Measurements from ENCODE around the gene CENPL.
"Not testable (repeated sequence)": the region's sequence is repeated elsewhere in the genome, so short reads cannot be mapped to it uniquely, and the experiment has no call there.

CENPL gene, protein sequence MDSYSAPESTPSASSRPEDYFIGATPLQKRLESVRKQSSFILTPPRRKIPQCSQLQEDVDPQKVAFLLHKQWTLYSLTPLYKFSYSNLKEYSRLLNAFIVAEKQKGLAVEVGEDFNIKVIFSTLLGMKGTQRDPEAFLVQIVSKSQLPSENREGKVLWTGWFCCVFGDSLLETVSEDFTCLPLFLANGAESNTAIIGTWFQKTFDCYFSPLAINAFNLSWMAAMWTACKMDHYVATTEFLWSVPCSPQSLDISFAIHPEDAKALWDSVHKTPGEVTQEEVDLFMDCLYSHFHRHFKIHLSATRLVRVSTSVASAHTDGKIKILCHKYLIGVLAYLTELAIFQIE

DNA sequence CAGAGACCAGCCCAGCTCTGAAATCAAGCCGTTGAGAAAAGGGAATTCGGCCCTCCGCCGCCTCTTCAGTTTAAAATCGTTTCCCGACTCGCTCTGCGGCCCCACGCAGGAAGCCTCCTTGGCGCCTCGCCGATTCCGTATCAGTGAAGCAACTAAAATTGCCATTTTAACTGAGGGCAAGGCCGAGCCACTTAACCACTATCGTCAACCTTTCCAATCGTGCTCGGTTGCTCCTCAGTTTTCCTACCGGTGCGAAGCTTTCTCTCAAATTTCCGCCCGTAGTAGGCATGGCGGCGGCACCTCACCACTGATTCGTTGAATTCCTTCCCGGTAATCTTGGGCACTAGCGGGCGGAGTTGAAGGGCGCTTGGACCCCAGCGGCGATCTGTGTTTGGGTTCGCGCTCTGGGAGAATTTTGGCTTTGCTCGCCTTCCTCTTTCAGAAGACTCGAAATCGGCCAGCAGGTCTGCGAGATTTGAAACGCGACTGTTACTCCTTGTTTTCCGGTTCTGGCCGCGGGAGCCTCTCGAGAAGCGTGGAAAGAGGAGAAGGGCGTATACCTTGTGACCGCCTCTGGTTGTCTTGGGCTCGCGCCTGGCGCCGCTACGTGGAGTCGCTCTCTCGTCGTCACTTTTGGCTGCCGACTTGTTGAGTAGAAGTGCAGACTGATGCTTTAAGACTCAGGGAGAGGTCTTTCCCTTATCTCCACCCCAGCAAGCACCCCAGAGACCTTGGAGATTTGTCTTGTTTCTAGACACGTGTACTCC lies at the start of gene CENPL, which contains the start of gene DARS2:
TSS of gene CENPL (minus strand) at position 569 of the 767 bp plus-strand sequence. CDS start 13,584 bp downstream, outside the sequence.
TSS of gene DARS2 (plus strand) at position 359 of the 767 bp plus-strand sequence. CDS start 557 bp downstream, outside the sequence.
- peak; percentile 98 for DNase-seq

DNA sequence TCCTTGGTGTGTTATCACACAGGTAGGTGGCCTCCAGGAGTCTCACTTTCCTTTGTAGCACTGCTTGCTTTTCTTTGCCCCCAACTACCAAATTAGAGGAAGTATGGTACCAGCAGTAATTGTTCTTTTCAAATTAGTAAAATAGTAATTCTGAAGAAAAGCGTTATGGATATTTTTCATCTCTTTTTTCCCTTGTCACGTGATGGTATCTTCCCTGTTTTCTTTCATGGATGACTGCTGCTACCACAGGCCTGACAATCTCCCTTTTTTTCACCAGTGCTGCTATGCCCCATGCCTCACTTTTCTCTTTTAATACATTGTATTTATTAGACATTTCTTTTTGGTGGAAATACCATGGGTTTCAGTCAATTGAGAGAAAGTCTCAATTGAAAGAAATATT lies 46.8 kb upstream of the CENPL start:
- DNase-seq: no peak

DNA sequence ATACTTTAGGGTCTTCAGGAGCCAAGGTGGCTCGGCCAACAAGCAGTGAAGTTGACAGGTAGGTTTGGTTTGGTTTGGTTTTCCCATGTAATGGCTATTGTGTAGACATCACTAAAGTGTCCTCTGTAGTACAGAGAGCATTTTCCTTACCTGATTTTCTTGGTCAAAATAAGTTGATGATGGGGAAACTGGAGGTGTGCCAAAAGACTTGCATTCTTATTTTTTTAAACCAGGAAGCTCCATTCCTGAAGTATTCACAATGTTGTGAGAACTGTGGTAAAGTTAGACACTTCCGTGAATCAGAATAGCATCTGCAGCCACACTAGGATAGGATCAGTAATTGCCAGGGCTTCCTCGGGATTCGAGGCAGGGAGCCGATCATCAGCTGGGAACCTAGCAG lies 46.4 kb upstream of the CENPL start:
- DNase-seq: no peak

DNA sequence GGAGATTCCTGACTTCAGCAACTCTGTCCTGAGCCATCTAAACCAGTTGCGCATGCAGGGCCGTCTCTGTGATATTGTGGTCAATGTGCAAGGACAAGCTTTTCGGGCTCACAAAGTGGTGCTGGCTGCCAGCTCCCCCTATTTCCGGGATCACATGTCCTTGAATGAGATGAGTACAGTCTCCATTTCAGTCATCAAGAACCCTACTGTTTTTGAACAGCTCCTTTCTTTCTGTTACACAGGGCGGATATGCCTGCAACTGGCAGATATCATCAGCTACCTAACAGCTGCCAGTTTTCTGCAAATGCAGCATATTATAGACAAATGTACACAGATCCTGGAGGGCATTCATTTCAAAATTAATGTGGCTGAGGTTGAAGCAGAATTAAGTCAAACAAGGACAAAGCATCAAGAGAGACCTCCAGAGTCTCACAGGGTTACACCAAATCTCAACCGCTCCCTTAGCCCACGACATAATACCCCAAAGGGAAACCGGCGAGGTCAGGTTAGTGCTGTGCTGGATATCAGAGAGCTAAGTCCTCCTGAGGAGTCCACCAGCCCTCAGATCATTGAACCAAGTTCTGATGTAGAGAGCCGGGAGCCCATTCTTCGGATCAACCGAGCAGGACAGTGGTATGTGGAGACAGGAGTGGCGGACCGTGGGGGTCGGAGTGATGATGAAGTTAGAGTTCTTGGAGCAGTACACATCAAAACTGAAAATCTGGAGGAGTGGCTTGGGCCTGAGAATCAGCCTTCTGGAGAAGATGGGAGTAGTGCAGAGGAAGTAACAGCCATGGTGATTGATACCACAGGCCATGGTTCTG lies 45.8 kb upstream of the CENPL start:
- DNase-seq: no peak

DNA sequence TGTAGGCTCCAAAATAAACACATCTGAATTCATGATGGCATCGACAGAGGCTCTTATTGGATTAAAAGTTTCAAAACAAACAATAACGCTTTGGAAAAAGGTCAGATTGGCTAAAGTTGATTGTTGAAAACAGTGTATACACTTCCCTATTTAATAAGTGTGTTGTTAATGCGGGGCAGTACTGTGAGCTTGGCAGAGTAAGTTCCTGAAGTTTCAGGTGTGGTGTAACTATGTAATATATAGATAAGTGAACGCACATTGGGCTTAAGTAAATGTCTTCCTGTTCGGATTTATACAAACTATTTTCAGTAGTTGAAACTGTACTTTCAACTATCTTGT lies 44.3 kb upstream of the CENPL start:
- DNase-seq: no peak

DNA sequence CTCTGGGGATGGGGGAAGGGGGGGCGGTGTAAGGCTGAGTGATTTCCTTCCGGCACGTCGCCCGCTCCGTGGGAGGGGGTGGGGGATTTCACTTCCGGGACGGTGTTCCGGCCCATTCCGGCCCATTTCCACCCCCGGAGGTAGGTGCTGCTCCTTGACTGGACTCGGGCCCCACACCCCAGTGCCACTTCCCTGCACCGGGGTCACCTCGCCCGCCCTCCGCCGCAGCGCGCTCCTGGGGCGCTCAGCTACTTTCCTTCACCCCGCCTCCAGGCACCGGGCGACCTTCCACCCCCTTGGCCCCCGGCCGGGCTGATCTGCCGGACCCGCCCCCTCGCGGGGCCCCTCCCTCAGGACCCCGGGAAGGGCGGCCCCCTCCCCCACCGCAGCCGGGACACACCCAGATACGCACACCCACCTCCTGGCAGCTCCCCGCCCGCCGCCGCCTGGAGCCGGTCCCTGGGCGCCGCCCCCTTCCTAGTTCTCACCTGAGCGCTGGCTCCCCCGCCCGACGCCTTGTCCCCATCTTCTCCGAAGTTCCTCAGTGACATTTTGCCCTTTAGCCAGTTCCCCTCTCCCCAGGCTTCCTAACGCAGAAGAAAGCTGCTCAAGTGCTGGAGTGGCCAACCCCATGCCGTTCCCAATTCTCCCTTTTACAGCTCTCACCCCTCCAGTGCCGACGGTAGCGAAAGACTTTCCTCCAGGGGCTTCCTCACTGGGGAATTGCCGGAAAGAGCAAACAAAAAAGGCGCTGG lies 43.8 kb upstream of the CENPL start, which contains the start of gene ZBTB37:
TSS of gene ZBTB37 (plus strand) at position 115 of the 755 bp plus-strand sequence. CDS start 1,846 bp downstream, outside the sequence.
- peak; percentile 72 for DNase-seq

DNA sequence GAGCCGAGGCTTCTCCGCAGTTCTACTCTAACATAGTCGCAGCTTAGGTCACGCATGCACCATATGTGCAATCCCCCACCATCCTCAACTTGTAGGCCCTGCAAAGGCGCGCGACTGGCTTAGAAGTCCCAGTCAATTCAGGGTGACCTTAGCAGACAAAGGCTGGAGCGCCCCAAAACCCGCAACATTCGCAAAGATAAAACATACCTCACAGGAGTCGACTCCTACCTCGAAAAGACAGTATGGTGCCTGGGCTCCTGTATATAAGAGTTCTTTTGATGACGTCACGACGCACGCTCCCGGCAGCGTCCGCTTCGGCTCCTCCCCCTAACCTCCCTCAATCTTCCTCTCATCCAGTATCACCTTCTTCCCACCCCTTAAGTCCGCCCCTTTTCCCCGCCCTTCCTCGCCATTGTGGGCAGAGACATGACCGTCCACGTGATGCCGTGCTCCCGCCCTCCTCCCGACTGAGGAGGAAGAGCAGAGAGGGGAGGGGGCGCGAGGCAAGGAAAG lies 43.1 kb upstream of the CENPL start, which contains the start of gene GAS5:
TSS of gene GAS5 (minus strand) at position 237 of the 513 bp plus-strand sequence.
- peak; percentile 99 for DNase-seq

DNA sequence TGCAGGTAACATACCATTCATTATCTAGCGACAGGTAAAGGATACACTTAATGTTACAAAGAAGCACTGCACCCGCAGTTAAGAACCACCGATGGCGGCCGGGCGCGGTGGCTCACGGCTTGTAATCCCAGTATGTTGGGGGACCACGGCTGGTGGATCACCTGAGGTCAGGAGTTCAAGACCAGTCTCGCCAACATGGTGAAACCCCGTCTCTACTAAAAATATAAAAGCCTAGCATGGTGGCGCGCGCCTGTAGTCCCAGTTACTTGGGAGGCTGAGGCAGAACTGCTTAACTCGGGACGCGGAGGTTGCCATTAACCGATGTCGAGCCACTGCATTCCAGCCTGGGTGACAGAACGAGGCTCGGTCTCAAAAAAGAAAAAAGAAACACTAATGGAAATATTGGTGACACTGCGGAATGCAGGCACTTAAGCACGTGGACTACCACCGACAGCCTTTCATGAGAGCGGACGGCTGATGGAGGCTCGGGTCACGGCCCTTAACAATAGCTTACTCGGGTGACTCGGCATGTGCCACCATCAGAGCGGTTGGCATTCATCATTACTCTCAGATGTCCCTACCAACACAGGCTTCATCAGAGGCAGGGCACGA lies 42.6 kb upstream of the CENPL start:
- no peak for DNase-seq

DNA sequence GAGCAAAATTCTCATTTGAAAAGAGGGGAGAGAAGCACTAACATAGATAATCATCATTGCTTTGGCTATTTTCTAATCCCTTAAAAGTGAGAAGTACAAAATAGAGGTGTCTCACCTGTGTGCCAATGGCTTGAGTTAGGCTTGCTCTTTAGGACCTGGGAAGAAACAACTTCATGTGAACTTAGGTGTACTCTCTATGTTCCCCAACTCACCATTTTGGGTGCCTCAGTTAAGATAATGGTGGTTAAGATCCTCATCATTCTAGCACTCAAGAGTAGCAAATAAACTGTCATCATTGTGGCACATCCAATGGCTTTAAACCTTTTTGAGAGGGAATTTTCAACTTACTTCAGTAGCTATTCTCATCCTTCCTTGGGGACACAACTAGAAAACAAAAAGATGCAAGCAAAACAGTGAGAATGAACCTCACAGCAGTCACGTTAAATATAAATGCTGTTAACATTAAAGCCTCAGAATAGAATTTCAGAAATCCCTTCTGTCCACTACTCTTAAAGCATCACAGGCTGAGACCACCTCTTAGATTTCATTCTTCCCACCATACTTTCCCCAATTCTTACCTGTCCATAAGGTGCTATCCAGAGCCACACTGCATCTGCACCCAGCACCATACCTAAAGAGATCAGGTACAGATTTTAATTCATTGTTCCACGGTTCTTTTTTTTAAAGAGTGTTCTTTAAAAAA lies 41.9 kb upstream of the CENPL start:
- DNase-seq: no peak

DNA sequence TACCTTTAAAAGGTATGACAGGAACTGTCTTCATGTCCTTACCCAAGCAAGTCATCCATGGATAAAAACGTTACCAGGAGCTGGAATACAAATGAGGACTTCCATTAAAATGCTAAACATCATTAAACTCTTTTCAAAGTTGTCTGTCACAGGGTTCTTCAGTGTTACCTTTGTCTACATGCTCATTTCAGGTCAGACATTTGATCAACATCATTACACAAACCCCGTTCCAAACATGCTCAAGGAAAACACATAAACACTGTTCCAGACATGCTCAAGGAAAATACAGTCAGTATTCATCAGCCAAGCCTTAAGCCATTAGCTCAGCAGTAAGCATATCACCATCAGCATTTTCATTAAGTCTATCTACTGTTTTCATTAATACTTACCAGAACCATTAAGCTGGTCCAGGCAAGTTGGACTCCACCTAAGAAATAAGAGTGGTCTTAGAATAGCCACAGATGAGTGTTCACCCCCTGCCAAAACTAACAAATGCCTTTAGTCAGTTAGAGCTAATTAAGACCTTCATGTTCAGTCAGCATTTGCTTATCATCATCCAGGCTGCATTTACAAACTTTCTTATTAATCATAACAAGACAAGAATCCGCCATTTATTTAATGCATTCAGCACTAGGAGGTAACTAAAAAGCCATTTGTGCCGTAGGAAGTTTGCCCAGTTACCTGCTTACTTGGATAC lies 40.9 kb upstream of the CENPL start:
- DNase-seq: no peak

DNA sequence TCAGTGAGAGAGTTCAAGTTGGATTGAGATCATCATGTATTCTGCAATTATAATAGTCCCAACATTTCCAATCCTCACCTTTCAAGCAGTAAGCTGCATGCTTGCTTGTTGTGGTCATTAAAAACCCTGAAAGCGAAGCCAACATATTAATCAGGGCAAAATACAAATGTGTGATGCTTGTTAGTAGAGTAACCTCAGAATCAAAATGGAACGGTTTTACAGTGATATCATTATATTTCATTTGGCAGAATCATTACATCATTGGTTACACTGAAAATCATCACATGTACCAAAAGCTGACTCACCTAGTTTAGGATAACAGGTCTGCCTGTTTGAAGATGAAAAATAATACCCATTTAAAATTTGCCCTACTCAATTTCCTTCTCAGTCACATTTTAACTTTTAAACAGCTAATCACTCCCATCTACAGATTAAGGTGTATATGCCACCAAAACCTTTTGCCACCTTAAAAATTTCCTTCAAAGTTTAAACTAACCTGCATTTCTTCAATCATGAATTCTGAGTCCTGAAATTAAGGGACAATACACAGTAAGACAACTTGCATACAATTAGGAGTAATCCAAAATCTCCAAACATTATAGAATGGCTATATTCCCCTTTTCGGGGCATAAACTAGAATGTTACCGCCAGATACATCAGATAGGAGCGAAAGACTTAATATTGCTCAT lies 39.6 kb upstream of the CENPL start:
- no peak for DNase-seq

DNA sequence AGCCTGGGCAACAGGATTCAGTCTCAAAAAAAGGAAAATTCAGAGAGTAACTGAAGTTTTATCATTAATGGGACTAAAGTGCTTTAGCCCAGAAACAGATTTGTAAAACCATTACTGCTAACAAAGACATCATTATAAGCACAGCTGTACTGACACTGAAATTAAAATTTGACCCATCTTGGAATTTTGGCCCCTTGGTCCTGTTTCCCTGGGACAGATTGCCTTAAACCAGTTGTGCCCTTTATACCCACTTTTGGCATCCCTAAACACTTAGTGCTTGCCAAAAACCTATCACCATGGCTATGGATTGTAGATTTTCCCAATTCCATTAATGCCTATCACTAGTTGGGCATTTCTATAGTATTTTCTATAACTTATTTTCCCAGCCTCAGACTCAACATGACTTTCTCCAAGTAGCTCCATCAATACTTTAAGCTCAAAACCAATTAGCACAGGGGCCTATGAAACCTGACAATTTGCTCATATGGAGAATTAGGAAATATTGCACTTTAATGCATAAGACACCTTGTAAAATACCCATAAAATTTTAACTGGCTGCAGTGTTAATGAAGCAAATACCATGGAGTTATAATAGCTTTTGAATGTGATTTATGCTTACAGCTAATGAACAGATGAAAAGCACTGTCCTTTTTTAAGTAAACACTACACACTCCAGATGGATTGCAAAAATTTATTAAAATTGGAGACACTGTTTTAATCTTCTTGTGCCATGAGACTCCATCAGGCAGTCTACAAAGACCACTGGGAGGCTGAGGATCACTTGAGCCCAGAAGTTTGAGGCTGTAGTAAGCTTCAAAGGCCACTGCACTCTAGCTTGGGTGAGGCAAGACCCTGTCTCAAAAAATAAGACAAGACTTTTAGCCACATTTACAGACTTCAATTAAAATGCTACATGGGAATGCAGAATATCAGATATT lies 38.8 kb upstream of the CENPL start:
- DNase-seq: no peak

DNA sequence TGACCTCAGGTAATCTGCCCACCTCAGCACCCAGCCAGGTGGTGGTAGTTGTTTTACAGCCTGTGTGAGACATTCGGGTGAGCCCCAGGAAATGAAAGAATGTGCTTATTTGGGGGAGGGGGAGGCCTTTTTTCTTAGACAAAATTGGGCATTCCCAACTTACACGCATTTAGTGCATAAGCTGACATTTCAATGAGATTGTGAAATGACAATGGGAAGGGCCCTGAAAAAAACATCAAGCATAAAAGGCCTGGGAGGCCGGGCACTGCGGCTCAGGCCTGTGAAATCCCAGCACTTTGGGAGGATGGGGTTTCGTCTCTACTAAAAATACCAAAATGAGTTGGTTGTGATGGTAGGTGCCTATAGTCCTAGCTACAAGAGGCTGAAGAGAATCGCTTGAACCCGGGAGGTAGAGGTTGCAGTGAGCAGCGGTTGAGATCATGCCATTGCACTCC lies 38.1 kb upstream of the CENPL start:
- DNase-seq: no peak

DNA sequence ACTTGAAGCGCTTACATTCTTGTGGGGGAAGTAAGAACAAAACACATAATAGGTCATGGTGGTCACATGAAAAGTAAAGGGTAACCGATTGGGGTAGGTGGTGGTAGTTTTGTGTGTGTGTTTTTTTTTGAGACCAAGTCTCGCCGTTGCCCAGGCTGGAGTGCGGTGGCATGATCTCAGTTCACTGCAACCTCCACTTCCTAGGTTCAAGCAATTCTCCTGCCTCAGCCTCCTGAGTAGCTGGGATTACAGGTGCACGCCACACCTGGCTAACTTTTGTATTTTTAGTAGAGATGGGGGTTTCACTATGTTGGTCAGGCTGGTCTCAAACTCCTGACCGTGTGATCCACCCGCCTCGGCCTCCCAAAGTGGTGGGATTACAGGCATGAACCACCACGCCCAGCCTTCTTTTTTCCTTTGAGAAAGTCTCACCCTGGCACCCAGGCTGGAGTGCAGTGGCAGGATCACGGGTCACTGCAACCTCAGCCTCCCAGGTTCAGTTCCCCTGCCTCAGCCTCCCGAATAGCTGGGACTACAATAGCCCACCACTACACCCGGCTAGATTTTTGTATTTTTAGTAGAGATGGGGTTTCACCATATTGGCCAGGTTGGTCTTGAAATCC lies 37.6 kb upstream of the CENPL start:
- not testable (repeated sequence) for DNase-seq

DNA sequence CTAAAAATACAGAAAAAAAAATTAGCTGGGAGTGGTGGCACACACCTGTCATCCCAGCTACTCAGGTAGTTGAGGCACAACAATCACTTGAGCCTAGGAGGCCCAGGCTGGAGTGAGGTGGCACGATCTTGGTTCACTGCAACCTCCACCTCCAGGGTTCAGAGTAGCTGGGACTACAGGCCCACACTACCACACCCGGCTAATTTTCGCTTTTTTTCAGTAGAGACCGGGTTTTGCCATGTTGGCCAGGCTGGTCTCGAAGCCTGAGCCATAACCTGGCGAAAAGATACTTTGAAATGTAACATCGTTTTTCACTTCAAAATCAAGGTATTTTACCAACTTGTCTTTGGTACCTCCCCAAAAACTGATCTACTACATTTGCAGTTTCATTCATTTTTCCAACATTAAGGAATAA lies 37.1 kb upstream of the CENPL start:
- no peak for DNase-seq

DNA sequence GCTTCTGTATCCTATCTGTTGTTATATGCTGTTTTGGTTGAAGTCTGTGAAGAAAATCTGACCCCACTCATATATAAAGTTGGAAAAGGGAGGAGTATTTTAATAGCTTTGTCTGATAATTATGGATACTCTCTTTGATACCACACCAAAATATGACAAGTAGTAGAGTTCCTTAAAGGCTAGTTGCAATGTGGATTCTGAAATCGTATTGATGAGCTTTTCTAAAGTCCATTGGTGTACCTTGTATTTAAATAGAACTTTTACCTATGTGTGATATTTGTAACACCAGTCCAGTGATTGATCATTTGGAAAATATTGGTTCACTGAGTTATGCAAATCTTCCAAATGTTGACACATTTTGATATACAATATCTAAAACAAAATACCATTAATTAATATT lies 35.4 kb upstream of the CENPL start:
- DNase-seq: no peak

DNA sequence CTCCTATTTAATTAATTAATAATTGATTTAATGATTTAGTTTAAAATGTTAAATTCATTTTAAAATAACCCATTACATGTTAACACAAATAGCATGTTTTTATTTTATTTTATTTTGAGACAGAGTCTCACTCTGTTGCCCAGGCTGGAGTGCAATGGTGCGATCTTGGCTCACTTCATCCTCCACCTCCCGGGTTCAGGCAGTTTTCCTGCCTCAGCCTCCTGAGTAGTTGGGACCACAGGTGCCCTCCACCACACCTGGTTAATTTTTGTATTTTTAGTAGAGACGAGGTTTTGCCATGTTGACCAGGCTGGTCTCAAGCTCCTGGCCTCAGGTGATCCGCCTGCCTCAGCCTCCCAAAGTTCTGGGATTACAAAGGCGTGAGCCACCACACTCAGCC lies 34.9 kb upstream of the CENPL start:
- not testable (repeated sequence) for DNase-seq

DNA sequence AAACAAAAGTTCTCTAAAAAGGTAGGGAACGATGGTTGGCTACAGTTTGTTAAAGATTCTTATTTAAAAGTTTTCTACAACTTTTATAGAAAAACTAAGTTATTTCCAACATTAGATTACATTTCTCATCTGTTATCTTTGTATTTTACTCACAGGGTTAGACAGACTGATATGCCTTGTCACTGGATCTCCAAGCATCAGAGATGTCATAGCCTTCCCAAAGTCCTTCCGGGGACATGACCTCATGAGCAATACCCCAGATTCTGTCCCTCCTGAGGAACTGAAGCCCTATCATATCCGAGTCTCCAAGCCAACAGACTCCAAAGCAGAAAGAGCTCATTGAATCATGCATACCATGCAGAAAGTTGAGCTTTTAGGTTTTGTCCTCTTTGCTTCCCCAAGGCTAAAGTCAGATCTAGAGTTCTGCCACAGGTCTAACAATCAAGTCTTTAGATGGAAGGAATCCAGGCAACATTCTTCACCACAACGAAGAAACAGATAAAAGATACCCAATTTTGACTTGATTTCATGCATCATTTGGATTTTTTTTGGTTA lies 32.8 kb upstream of the CENPL start:
- no peak for DNase-seq

Data from kidney glomerular epithelial cell (primary cell).